Stimulated activated CD8-positive, alpha-beta memory T cell treated with anti-CD3 and anti-CD28 coated beads, Interleukin-7, amount 100 ng/mL, for 4 hours (primary cell): ENCODE data around the gene TRIP11.
"Not testable (repeated sequence)": the region's sequence is repeated elsewhere in the genome, so short reads cannot be mapped to it uniquely, and the experiment has no call there.

Source experiments
- DNase-seq, 2 donors: peaks; one replicate each; pipeline ENCODE4 v3.0.0-alpha.2; 2020; ENCODE audit warnings: low read depth in 2 of 2

TRIP11 gene

DNA sequence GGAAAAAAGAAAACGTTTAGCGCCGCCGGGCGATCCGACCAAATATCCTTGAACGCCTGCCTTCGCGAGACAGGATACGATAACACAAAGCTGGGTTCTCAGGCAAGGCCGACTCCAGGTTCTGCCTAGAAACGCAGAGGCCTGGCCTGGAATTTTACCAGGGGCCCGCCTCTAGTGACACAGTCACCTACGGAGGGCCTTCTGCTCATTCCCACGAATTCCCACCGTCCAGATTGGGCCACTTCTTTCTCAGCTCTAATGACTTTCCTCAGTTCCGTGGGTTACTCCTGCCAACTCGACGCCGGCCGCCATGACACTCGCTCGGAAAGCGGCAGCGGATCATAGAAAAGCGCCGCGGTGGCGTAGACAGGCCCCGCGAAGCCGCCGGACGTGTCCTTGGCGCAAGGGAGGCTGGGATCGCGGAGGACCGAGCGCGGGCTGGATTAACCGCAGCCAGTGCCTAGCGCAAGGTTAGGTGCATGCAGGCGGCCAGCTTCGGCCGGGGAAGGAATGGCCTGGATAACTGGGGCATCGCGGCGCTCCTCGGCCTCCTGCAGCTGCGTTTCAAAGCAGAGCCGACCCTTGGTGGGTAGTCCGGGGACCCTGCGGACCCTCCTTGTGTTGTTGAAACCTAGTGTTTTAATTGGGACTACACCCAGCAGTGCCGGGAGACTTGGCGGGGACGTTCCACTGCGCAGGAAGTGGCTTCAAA, at the start of gene TRIP11:
Gene TRIP11, minus strand, starts transcription at position 341 of the 712 bp plus-strand sequence. CDS start 374 bp downstream, outside the sequence.
- DNase-seq: peak; percentile 89 to 92

GRCh38 chr14:92088494-92088893, 48.6 kb upstream of the TRIP11 start:
- DNase-seq: no peak

DNA sequence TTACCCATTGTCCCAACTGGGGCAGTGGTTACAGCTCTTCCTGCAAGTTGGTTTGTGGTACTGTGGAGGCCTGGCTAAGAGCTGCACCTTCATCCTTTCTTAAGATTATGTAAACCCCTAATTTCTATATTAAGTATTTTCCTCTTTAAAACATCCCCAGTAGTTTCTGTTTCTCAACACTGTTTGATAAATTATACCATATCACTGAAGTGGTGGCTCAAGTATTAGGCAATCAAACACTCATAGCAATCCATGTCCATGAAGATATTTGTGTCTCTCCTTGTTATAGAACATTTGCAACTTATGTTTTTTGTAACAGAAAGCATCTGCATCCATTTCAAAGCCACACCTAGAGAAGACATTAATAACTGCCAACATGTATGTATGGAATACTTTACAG, 34.7 kb upstream of the TRIP11 start:
- DNase-seq: no peak

DNA sequence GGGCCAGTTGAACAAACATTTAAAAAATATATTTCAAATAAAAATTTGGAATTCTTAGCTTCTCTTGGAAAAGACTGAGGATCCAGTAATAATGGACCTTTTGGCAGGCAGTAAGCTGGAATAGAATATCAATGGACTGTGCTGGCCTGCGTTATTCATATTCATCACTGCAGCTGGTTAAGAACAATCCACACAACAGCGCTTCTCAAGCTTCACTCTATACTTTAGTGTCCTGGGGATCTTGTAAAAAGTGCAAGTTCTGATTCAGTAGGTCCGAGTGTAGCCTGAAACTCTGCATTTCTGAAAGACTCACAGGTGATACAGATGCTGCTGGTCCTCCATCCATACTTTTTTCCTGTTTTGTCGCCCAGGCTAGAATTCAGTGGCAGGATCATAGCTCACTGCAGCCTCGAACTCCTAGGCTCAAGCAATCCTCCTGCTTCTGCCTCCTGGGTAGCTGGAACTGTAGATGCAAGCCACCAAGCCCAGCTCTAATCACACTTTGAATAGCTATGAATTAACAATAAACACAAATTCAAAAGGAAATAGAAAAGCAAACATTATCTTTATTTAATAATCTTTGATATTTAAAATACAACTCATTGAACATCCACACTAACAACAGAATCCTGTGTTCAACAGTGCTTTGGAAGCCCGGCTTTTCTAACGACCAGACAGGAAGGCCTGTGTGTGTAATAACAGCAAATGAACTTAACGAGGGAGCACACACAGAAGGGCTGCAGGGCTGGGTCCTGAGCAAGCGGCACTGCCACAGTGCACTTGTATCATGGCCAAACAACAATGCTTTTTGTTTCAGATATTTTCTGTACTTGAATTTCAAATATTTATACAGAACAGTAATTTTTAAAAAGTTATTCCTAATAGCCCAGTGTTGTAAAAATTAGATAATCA, 18.4 kb upstream of the TRIP11 start:
- DNase-seq: no peak

- DNase-seq: no peak
Observed at GRCh38 chr14:92049781-92050180, 9.9 kb upstream of the TRIP11 start.

- DNase-seq: not testable (repeated sequence)
Observed at GRCh38 chr14:92049221-92049620, 9.4 kb upstream of the TRIP11 start.

DNA sequence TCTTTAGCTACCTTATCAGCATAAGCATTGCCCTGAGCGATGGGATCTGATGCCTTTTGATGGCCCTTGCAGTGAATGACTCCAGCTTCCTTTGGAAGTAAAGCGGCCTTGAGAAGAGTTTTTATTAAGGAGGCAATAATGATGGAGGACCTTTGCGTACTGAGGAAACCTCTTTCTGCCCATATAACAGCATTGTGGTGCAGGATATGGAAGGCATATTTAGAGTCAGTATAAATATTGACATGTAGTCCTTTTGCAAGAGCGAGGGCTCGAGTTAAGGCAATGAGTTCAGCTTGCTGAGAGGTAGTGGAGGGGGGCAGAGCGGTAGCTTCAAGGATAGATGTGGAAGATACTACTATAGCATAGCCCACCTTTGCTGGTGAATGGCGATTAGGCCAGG, 6.0 kb upstream of the TRIP11 start:
- DNase-seq: not testable (repeated sequence)

- DNase-seq: not testable (repeated sequence)
Observed at GRCh38 chr14:92041766-92042165, 1.9 kb upstream of the TRIP11 start.

DNA sequence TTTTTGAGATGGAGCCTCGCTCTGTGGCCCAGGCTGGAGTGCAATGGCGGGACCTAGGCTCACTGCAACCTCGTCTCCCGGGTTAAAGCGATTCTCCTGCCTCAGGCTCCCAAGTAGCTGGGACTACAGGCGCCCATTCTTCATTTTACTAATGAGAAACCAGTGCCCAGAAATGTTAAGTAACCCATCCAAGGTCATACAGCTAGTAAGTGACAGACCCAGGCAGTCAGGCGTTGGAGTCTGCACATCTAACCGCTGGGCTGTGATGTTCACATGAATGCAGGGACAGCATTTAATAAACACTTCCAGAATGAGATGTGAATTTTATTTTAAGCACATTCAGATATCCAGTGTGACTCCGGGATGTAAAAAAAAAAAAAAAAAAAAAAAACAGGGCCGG, 1.3 kb upstream of the TRIP11 start:
- DNase-seq: no peak

GRCh38 chr14:92040431-92041051, 682 bp upstream of the TRIP11 start:
- DNase-seq: no peak

- DNase-seq: no peak
Observed at GRCh38 chr14:92039063-92039718, 668 bp downstream of the TRIP11 start.

GRCh38 chr14:92037989-92038388, 1.9 kb downstream of the TRIP11 start:
- DNase-seq: no peak

DNA sequence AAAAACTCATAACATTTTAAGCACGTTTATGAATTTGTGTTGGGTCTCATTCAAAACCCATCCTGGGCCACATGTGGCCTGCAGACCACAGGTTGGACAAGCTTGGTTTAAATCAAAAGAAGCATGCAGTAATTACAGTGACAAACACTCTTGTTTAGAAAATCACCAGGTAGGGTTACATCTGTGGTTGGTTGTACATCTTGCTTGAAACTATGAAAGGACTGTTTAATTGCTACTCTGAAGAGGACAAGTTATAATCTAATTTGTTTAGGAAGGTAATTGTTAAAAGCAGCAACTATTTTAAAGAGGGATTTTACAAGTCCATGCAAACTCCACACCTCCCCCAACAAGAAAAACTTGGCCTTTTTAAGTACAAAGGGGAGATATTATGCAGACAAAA, 4.0 kb downstream of the TRIP11 start:
- no peak for DNase-seq

DNA sequence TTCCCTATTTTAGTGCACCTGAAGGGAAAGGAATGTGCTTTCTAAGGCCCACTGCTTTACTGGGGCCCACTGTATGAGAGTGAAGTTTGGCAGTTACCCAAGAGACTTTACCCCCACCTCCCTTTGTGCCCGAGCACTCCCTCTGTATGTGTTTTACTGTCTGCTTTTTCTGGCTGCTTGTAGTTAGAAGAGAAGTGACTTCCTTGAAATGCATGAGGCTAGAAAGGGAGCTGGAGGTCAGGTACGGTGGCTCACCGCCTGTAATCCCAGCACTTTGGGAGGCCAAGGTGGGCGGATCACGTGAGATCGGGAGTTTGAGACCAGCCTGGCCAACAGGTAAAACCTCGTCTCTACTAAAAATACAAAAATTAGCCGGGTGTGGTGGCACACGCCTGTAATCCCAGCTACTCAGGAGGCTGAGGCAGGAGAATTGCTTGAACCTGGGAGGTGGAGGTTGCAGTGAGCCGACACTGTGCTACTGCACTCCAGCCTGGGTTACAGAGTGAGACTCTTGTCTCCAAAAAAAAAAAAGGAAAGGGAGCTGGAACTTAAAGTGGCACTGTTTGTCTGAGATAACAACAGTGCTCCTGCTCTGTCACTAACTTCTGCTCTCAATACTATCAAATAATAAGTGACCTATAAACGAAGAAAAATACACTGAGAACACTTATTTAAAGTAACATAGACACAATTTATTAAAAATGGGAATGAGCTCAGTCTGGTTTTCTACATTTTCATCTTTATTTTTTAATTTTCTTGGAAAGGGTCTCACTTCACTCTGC, 5.8 kb downstream of the TRIP11 start:
- no peak for DNase-seq

DNA sequence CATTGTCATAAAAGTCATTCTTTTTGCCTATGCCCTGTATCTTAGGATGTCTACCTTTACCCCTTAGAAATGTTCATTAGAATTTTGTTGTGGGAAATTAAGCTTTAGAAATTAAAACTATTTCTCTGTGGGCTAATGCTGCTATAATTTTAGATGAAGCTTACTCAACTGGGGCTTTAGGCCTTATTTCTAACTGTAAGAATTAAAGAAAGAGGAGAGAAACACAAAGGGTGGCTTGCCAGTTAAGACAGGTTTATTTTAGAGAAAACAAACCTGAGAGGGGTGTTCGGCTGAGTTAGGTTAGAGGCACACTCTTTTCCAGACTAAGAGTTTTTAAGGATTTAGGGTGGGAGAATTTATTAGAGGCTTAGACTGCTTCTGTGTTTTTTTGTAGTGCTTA, 6.4 kb downstream of the TRIP11 start:
- DNase-seq: no peak

DNA sequence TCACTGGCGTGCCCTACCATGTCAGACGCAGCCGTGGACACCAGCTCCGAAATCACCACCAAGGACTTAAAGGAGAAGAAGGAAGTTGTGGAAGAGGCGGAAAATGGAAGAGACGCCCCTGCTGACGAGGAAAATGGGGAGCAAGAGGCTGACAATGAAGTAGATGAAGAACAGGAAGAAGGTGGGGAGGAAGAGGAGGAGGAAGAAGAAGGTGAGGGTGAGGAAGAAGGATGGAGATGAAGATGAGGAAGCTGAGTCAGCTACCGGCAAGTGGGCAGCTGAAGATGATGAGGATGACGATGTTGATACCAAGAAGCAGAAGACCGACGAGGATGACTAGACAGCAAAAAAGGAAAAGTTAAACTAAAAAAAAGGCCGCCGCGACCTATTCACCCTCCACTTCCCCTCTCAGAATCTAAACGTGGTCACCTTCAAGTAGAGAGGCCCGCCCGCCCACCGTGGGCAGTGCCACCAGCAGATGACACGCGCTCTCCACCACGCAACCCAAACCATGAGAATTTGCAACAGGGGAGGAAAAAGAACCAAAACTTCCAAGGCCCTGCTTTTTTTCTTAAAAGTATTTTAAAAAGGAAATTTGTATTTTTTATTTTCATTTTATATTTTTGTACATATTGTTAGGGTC, 13.2 kb downstream of the TRIP11 start:
- no peak for DNase-seq

DNA sequence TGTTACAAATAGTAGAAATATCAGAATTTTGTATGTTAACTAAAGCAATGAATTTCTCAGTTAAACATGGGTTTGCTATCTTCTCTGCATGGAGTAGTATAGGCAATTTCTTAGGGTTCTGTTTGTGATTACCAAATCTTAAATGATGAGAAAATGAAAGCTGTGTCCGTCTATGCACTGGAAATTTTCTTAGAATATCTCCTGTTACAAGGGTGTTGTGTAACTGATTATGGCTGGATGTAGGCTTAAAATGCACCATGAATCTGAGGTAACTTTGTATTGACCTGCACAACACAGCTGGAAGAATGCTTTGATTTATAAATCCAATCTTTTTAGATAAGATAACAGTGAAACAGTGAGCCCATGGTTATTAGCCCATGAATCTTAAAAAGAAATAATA, 17.8 kb downstream of the TRIP11 start:
- DNase-seq: no peak

DNA sequence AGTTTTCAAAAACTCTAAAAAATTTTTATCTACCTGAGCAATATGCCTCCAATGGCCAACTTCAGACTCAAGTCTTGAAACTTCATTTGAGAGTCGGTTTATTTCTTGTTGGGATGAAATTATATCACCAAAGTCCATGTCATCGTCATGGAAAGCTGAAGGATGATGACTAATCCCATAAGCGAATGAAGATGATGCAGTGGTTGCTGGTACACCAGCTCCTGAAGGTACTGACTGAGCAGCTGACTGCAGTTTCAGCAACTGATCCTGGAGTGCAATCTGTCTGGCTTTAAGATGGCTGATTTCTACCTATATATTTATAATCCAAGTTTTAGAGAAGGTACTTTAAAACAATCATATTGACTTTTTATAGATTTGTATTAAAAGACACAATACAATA, 18.3 kb downstream of the TRIP11 start:
- DNase-seq: no peak

GRCh38 chr14:92014040-92014439, 25.8 kb downstream of the TRIP11 start:
- no peak for DNase-seq

GRCh38 chr14:92012121-92012748, 27.6 kb downstream of the TRIP11 start:
- DNase-seq: no peak
